Neural cell (in vitro differentiated cells): ENCODE data around the gene ISYNA1. TPM values are rescaled to one million over a fixed set of nuclear protein-coding genes. Genes with fewer than 3 reads are reported as not detected.

Experiments used
- H2AFZ ChIP-seq: fragments of 200-600, 300-800 bp; sonication (generic), shearing (Covaris generic); 2 replicates; pipeline ENCODE4 v1.6.0; 2014; ENCODE audit warnings: low read depth, mild to moderate bottlenecking, antibody characterized with exemption, low read length, moderate library complexity
- H3F3A ChIP-seq: fragments of 200-600 bp; shearing (Covaris generic); 2 replicates; pipeline ENCODE4 v1.6.1; 2016; ENCODE audit warnings: mild to moderate bottlenecking, moderate library complexity, mixed read lengths, antibody characterized with exemption, low read length; ENCODE audit not compliant: insufficient read depth, poor library complexity, severe bottlenecking
- H3K27ac ChIP-seq: fragments of 200-600, 300-800 bp; sonication (generic), shearing (Covaris generic); 2 replicates; pipeline ENCODE4 v1.5.1; 2014; ENCODE audit warnings: mild to moderate bottlenecking, low read length, moderate library complexity
- H3K27me3 ChIP-seq: fragments of 300-800, 200-600 bp; sonication (generic), shearing (Covaris generic); 2 replicates; pipeline ENCODE4 v1.6.0; 2014; ENCODE audit warnings: mild to moderate bottlenecking, low read depth, low read length, moderate library complexity; ENCODE audit not compliant: insufficient read depth
- H3K36me3 ChIP-seq: fragments of 300-800, 200-600 bp; sonication (generic), shearing (Covaris generic); 2 replicates; pipeline ENCODE4 v1.5.1; 2014; ENCODE audit warnings: mild to moderate bottlenecking, antibody characterized with exemption, low read length, moderate library complexity; ENCODE audit not compliant: insufficient read depth
- H3K4me2 ChIP-seq: fragments of 300-800, 200-600 bp; sonication (generic), shearing (Covaris generic); 2 replicates; pipeline ENCODE4 v1.6.0; 2014; ENCODE audit warnings: mild to moderate bottlenecking, low read length
- H3K4me3 ChIP-seq: fragments of 300-800, 200-600 bp; sonication (generic), shearing (Covaris generic); 2 replicates; pipeline ENCODE4 v1.5.1; 2014; ENCODE audit warnings: mild to moderate bottlenecking, low read length, moderate library complexity
- H3K79me2 ChIP-seq: fragments of 200-600 bp; shearing (Covaris generic); replicated peaks from 2 replicates; pipeline ENCODE4 v1.6.0; 2014; ENCODE audit warnings: mild to moderate bottlenecking, low read length, moderate library complexity; ENCODE audit not compliant: insufficient read depth
- H3K9ac ChIP-seq: fragments of 300-800, 200-600 bp; sonication (generic), shearing (Covaris generic); 2 replicates; pipeline ENCODE4 v1.6.1; 2016; ENCODE audit warnings: mild to moderate bottlenecking, low read length, mixed read lengths
- H3K9me2 ChIP-seq: fragments of 200-600 bp; shearing (Covaris generic); 2 replicates; pipeline ENCODE4 v1.6.1; 2016; ENCODE audit warnings: mild to moderate bottlenecking, low read length, mixed read lengths; ENCODE audit not compliant: insufficient read depth
- H3K9me3 ChIP-seq: fragments of 200-600, 300-800 bp; sonication (generic), shearing (Covaris generic); 2 replicates; pipeline ENCODE4 v1.6.1; 2016; ENCODE audit warnings: mild to moderate bottlenecking, mixed run types, low read length, moderate library complexity, mixed read lengths
- H4K20me1 ChIP-seq: fragments of 200-600 bp; shearing (Covaris generic); 2 replicates; pipeline ENCODE4 v1.6.1; 2016; ENCODE audit warnings: mild to moderate bottlenecking, mixed run types; ENCODE audit not compliant: insufficient read depth
- CTCF ChIP-seq: fragments of 450-650 bp; IDR thresholded peaks from 2 replicates; pipeline ENCODE4 v1.5.1; 2014; ENCODE audit warnings: antibody characterized with exemption, mild to moderate bottlenecking, moderate library complexity; ENCODE audit not compliant: poor library complexity, severe bottlenecking
- EP300 ChIP-seq: fragments of 450-650 bp; conservative IDR thresholded peaks from 2 replicates; pipeline ENCODE4 v1.6.1; 2014; ENCODE audit warnings: antibody characterized with exemption, mild to moderate bottlenecking, moderate library complexity; ENCODE audit not compliant: poor library complexity, severe bottlenecking
- EZH2 ChIP-seq: fragments of 200-600, 300-800 bp; shearing (Covaris generic), sonication (generic); IDR thresholded peaks from 2 replicates; pipeline ENCODE4 v1.6.1; 2014; ENCODE audit warnings: antibody characterized with exemption, low read length, borderline replicate concordance, mild to moderate bottlenecking; ENCODE audit not compliant: insufficient read depth, poor library complexity, severe bottlenecking
- MXI1 ChIP-seq: fragments of 450-650 bp; conservative IDR thresholded peaks from 2 replicates; pipeline ENCODE4 v1.6.1; 2014; ENCODE audit warnings: antibody characterized with exemption, mild to moderate bottlenecking; ENCODE audit not compliant: poor library complexity, severe bottlenecking
- POLR2AphosphoS5 ChIP-seq: IDR thresholded peaks from 2 replicates; pipeline ENCODE4 v1.6.1; 2012
- RAD21 ChIP-seq: fragments of 450-650 bp; conservative IDR thresholded peaks from 2 replicates; pipeline ENCODE4 v1.6.1; 2014; ENCODE audit warnings: antibody characterized with exemption, mild to moderate bottlenecking, moderate library complexity
- SMC3 ChIP-seq: fragments of 450-650 bp; conservative IDR thresholded peaks from 2 replicates; pipeline ENCODE4 v1.6.1; 2014; ENCODE audit warnings: antibody characterized with exemption, mild to moderate bottlenecking, moderate library complexity; ENCODE audit not compliant: poor library complexity
- TAF1 ChIP-seq: IDR thresholded peaks from 2 replicates; pipeline ENCODE4 v1.6.1; 2012; ENCODE audit warnings: low read depth
- polyA plus RNA-seq: library from polyadenylated mRNA; depleted of rRNA; stranded (reverse); fragments of >200 nt; gene quantifications from 2 replicates; pipeline ENCODE4 v1.2.3, GENCODE V29; 2014
- TF ChIP-seq, protein P1 (sequence below): IDR thresholded peaks from 2 replicates; pipeline ENCODE4 v1.6.1; 2012; ENCODE audit warnings: borderline replicate concordance

Gene ISYNA1
- polyA plus RNA-seq, 1 donor from 2014 or later, result 123 TPM

DNA sequence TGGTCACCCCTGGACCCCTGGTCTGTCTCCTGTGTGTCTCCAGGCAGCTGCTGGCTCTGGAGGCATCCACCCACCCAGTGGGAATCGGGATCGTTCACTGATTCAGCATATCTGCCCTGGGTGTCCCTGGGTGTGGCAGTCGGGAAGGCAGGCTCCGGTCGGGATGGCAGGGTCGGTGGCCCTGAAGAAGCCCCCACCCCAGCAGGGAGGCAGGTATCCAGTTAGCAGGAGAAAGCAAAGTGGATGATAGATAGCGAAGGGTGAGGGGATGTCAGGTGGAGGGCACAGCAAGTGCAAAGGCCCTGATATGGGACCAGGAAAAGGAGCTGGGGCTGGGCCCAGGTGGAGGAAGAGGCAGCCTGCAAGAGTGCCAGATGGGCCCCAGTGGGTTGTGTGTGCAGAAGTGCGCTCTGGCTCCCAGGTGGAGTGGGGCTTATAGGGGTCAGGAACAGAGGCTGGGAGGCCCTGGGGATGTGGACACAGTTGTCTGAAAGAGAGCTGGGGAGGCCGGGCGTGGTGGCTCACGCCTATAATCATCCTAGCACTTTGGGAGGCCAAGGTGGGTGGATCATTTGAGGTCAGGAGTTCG lies 16.5 kb downstream of the ISYNA1 start:
- Histone ChIP-seq H3K27me3 (no peaks in the 10 kb centered on the region), H3K9me3 (no peaks in the 10 kb centered on the region), H3K36me3 (no peaks in the 10 kb centered on the region), H3K27ac (no peak overlapping the region), H3K4me2 (no peak overlapping the region), H3F3A (peaks cover 3% of the 10 kb centered on the region), H3K4me3 (peak overlapping the region; percentile 88), H4K20me1 (no peaks in the 10 kb centered on the region), H2AFZ (no peak overlapping the region), H3K9ac (no peak overlapping the region), H3K9me2 (no peaks in the 10 kb centered on the region), H3K79me2 (peaks cover 30% of the 10 kb centered on the region)
- no peak for TF ChIP-seq EP300
- no peak for TF ChIP-seq TAF1
- TF ChIP-seq CTCF, result no peak
- TF ChIP-seq, protein P1, sequence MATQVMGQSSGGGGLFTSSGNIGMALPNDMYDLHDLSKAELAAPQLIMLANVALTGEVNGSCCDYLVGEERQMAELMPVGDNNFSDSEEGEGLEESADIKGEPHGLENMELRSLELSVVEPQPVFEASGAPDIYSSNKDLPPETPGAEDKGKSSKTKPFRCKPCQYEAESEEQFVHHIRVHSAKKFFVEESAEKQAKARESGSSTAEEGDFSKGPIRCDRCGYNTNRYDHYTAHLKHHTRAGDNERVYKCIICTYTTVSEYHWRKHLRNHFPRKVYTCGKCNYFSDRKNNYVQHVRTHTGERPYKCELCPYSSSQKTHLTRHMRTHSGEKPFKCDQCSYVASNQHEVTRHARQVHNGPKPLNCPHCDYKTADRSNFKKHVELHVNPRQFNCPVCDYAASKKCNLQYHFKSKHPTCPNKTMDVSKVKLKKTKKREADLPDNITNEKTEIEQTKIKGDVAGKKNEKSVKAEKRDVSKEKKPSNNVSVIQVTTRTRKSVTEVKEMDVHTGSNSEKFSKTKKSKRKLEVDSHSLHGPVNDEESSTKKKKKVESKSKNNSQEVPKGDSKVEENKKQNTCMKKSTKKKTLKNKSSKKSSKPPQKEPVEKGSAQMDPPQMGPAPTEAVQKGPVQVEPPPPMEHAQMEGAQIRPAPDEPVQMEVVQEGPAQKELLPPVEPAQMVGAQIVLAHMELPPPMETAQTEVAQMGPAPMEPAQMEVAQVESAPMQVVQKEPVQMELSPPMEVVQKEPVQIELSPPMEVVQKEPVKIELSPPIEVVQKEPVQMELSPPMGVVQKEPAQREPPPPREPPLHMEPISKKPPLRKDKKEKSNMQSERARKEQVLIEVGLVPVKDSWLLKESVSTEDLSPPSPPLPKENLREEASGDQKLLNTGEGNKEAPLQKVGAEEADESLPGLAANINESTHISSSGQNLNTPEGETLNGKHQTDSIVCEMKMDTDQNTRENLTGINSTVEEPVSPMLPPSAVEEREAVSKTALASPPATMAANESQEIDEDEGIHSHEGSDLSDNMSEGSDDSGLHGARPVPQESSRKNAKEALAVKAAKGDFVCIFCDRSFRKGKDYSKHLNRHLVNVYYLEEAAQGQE, result no peak
- no peak for TF ChIP-seq EZH2
- no peak for TF ChIP-seq POLR2AphosphoS5
- no peak for TF ChIP-seq RAD21
- no peak for TF ChIP-seq MXI1
- TF ChIP-seq SMC3, result no peak

GRCh38 chr19:18420930-18421329 lies 17.0 kb downstream of the ISYNA1 start:
- no peak for TF ChIP-seq CTCF
- no peak for TF ChIP-seq TAF1
- TF ChIP-seq, protein P1, result no peak
- no peak for TF ChIP-seq POLR2AphosphoS5
- no peak for TF ChIP-seq RAD21
- TF ChIP-seq SMC3, result no peak
- no peak for TF ChIP-seq EZH2
- TF ChIP-seq EP300, result no peak
- TF ChIP-seq MXI1, result no peak
- peaks cover 30% of the 10 kb centered on the region for H3K79me2 ChIP-seq
- H3K36me3 ChIP-seq, result no peaks in the 10 kb centered on the region
- no peaks in the 10 kb centered on the region for H4K20me1 ChIP-seq
- no peak overlapping the region for H3K27ac ChIP-seq
- H3F3A ChIP-seq, result peaks cover 3% of the 10 kb centered on the region
- H3K4me2 ChIP-seq, result peak overlapping the region; percentile 80
- peak overlapping the region; percentile 88 for H3K4me3 ChIP-seq
- H3K9ac ChIP-seq, result no peak overlapping the region
- no peaks in the 10 kb centered on the region for H3K9me3 ChIP-seq
- no peak overlapping the region for H2AFZ ChIP-seq
- H3K9me2 ChIP-seq, result no peaks in the 10 kb centered on the region
- H3K27me3 ChIP-seq, result no peaks in the 10 kb centered on the region
